ENCODE data around the gene RBM43. TPM values are rescaled to one million over a fixed set of nuclear protein-coding genes. Genes with fewer than 3 reads are reported as not detected.

Gene RBM43
- total RNA-seq, 1 experiment from 2014 or later = 3.7 TPM

DNA sequence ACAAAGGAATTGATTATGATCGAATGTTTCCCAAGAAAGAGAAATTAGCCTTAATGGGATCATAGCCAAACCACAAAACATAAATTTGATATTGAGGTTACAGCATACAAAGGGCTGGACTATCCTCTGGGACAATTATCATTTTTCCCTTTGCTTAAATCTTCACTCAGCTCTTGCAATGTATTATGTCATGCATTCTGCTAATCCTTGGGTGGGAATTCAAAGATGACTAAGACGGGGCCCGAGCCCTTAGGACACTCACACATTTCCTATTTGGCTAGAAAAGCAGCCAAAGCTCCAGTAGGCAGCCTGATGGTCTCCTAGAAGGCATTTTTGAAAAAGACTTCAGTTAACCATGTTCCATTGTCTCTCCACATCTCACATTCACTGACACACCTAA lies 45.0 kb upstream of the RBM43 start:
- intact Hi-C loops (cut with micrococcal nuclease; ENCODE audit: unreplicated experiment) = no loop called here
- H3K9me3 ChIP-seq (ENCODE audit: control insufficient read depth, insufficient read depth, low read depth, low read length) = no peaks in the 10 kb centered on the region
- ChIA-PET CTCF (no interaction called here), POLR2A (no interaction called here)
- no peak overlapping the region for H3K27ac ChIP-seq (ENCODE audit: low read length)
- H3K36me3 ChIP-seq (ENCODE audit: control insufficient read depth, insufficient read depth, low read length) = no peaks in the 10 kb centered on the region; the same call in 1 of the 2 replicates
- DNase-seq (ENCODE audit: low read depth, low spot score) (no peak), ATAC-seq (no peak)
- no peaks in the 10 kb centered on the region for H3K27me3 ChIP-seq (ENCODE audit: control insufficient read depth, insufficient read depth, low read length)
- BruUV-seq (replicated peaks) = no TSS peak
- H3K4me3 ChIP-seq (ENCODE audit: low read depth in 2 of 2, low read length in 2 of 2) = no peak overlapping the region
- in situ Hi-C loops (cut with HindIII; ENCODE audit: low pct_unique_long_range_greater_than_20kb, low sequenced_read_pairs) = no loop called here
- H3K4me1 ChIP-seq (ENCODE audit: control insufficient read depth, insufficient read depth, low read length) = no peaks in the 10 kb centered on the region
- no peak for TF ChIP-seq POLR2AphosphoS5 (IDR thresholded peaks at IDR 0.05; ENCODE audit: low read depth, low read length)
- TF ChIP-seq, protein P1, sequence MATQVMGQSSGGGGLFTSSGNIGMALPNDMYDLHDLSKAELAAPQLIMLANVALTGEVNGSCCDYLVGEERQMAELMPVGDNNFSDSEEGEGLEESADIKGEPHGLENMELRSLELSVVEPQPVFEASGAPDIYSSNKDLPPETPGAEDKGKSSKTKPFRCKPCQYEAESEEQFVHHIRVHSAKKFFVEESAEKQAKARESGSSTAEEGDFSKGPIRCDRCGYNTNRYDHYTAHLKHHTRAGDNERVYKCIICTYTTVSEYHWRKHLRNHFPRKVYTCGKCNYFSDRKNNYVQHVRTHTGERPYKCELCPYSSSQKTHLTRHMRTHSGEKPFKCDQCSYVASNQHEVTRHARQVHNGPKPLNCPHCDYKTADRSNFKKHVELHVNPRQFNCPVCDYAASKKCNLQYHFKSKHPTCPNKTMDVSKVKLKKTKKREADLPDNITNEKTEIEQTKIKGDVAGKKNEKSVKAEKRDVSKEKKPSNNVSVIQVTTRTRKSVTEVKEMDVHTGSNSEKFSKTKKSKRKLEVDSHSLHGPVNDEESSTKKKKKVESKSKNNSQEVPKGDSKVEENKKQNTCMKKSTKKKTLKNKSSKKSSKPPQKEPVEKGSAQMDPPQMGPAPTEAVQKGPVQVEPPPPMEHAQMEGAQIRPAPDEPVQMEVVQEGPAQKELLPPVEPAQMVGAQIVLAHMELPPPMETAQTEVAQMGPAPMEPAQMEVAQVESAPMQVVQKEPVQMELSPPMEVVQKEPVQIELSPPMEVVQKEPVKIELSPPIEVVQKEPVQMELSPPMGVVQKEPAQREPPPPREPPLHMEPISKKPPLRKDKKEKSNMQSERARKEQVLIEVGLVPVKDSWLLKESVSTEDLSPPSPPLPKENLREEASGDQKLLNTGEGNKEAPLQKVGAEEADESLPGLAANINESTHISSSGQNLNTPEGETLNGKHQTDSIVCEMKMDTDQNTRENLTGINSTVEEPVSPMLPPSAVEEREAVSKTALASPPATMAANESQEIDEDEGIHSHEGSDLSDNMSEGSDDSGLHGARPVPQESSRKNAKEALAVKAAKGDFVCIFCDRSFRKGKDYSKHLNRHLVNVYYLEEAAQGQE (IDR thresholded peaks at IDR 0.05; ENCODE audit: insufficient read depth in 1 of 2, low read depth in 2 of 2, low read length in 1 of 2) = no peak
- TF ChIP-seq TCF7L2 (IDR thresholded peaks at IDR 0.05; ENCODE audit: low read depth, low read length) = no peak
- TF ChIP-seq, protein P2, sequence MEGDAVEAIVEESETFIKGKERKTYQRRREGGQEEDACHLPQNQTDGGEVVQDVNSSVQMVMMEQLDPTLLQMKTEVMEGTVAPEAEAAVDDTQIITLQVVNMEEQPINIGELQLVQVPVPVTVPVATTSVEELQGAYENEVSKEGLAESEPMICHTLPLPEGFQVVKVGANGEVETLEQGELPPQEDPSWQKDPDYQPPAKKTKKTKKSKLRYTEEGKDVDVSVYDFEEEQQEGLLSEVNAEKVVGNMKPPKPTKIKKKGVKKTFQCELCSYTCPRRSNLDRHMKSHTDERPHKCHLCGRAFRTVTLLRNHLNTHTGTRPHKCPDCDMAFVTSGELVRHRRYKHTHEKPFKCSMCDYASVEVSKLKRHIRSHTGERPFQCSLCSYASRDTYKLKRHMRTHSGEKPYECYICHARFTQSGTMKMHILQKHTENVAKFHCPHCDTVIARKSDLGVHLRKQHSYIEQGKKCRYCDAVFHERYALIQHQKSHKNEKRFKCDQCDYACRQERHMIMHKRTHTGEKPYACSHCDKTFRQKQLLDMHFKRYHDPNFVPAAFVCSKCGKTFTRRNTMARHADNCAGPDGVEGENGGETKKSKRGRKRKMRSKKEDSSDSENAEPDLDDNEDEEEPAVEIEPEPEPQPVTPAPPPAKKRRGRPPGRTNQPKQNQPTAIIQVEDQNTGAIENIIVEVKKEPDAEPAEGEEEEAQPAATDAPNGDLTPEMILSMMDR (IDR thresholded peaks at IDR 0.05) = no peak
- no peak for TF ChIP-seq SIN3A (IDR thresholded peaks at IDR 0.05; ENCODE audit: borderline replicate concordance, insufficient read depth, low read depth, low read length)

DNA sequence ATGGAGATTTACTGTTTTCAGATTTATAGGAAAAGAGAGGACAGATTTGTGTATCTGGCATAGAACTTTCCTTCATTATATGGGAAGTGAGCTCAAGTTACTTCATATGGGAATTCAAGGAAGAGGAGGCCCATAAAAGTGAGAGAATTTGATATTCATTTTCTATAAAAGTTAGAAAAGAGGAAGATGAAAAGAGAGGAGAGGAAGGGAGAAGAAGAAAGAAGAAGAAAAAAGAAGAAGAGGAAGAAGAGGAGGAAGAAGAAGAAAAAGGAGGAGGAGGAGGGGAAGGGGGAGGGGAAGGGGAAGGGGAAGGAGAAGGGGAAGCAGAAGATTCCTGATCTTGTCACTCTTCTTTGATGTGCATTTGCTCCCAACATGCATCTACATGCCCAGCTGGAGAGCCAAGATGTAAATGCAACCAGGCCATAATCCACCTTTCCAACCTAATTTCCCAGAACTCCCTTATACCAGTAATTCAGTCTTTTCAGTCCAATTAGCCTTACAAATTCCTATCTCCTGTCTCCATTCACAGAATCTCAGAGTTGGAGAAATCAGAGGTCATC lies 43.5 kb upstream of the RBM43 start:
- POLR2A ChIA-PET = no interaction called here

More for the DNA sequence above, 43.5 kb upstream of the RBM43 start:
- no peak for ATAC-seq
- CTCF ChIA-PET = no interaction called here
- no peaks in the 10 kb centered on the region; the same call in 1 of the 2 replicates for H3K36me3 ChIP-seq (ENCODE audit: control insufficient read depth, insufficient read depth, low read length)
- no TSS peak for BruUV-seq (replicated peaks)
- no peaks in the 10 kb centered on the region for H3K27me3 ChIP-seq (ENCODE audit: control insufficient read depth, insufficient read depth, low read length)
- intact Hi-C loops (cut with micrococcal nuclease; ENCODE audit: unreplicated experiment) (no loop called here), in situ Hi-C loops (cut with HindIII; ENCODE audit: low pct_unique_long_range_greater_than_20kb, low sequenced_read_pairs) (no loop called here)
- no peak overlapping the region for H3K4me3 ChIP-seq (ENCODE audit: low read depth in 2 of 2, low read length in 2 of 2)
- no peak for TF ChIP-seq TCF7L2 (IDR thresholded peaks at IDR 0.05; ENCODE audit: low read depth, low read length)
- TF ChIP-seq, protein P2 (IDR thresholded peaks at IDR 0.05) = no peak
- no peak for TF ChIP-seq SIN3A (IDR thresholded peaks at IDR 0.05; ENCODE audit: borderline replicate concordance, insufficient read depth, low read depth, low read length)
- TF ChIP-seq, protein P1 (IDR thresholded peaks at IDR 0.05; ENCODE audit: insufficient read depth in 1 of 2, low read depth in 2 of 2, low read length in 1 of 2) = no peak
- no peak for TF ChIP-seq POLR2AphosphoS5 (IDR thresholded peaks at IDR 0.05; ENCODE audit: low read depth, low read length)
- H3K4me1 ChIP-seq (ENCODE audit: control insufficient read depth, insufficient read depth, low read length) = no peaks in the 10 kb centered on the region
- no peaks in the 10 kb centered on the region for H3K9me3 ChIP-seq (ENCODE audit: control insufficient read depth, insufficient read depth, low read depth, low read length)
- no peak overlapping the region for H3K27ac ChIP-seq (ENCODE audit: low read length)
- DNase-seq (ENCODE audit: low read depth, low spot score) = no peak
